Caco-2 (cell line): Measurements from ENCODE around the gene LIMA1. TPM values are rescaled to one million over a fixed set of nuclear protein-coding genes. Genes with fewer than 3 reads are reported as not detected.

Source experiments
- BruUV-seq: library from RNA; stranded (reverse); fragments of 400-500 nt; replicated peaks from 2 replicates; lab custom pipeline; 2021; lab: Mats Ljungman, UMichigan
- CTCF ChIA-PET: fragments of 300-600 bp; sonication (Branson Sonifier 250); formaldehyde crosslinking; loops from one replicate; lab custom pipeline; 2022; ENCODE audit warnings: antibody characterized with exemption; lab: Charles Lee
- POLR2A ChIA-PET: fragments of 300-600 bp; sonication (Branson Sonifier 250); formaldehyde crosslinking; loops from one replicate; lab custom pipeline; 2022; ENCODE audit warnings: antibody characterized with exemption; lab: Charles Lee
- DNase-seq, 2 experiments: peaks; one replicate each; pipeline versions ENCODE4 v3.0.0 to v3.0.0-alpha.2; 2020 to 2022
- H3K27me3 ChIP-seq: replicated peaks from 2 replicates; pipeline ENCODE4 v1.6.0; 2011; ENCODE audit warnings: low read length; ENCODE audit not compliant: control insufficient read depth, insufficient read depth
- H3K36me3 ChIP-seq: 2 replicates; pipeline ENCODE4 v1.5.1; 2011; ENCODE audit warnings: low read length; ENCODE audit not compliant: control insufficient read depth, insufficient read depth
- H3K4me1 ChIP-seq: fragments of 250-450 bp; sonication (Bioruptor Pico); 2 replicates; pipeline ENCODE4 v1.5.1; 2020; ENCODE audit warnings: mild to moderate bottlenecking
- H3K4me3 ChIP-seq: 2 replicates; pipeline ENCODE4 v1.5.1; 2011; ENCODE audit warnings: low read depth, mild to moderate bottlenecking, control low read depth, low read length
- H3K9me3 ChIP-seq: fragments of 250-450 bp; sonication (Bioruptor Pico); 2 replicates; pipeline ENCODE4 v1.5.1; 2020; ENCODE audit warnings: mild to moderate bottlenecking, moderate library complexity
- H3K27ac Mint-ChIP-seq: one replicate; pipeline ENCODE4 v1.8.0; 2022; ENCODE audit warnings: mixed read lengths; ENCODE audit not compliant: unreplicated experiment
- H3K27me3 Mint-ChIP-seq: one replicate; pipeline ENCODE4 v1.8.0; 2022; ENCODE audit warnings: mixed read lengths; ENCODE audit not compliant: insufficient read depth, unreplicated experiment
- H3K36me3 Mint-ChIP-seq: one replicate; pipeline ENCODE4 v1.8.0; 2022; ENCODE audit warnings: mild to moderate bottlenecking, mixed read lengths; ENCODE audit not compliant: insufficient read depth, unreplicated experiment
- H3K4me1 Mint-ChIP-seq: one replicate; pipeline ENCODE4 v1.8.0; 2022; ENCODE audit warnings: low read depth, mixed read lengths; ENCODE audit not compliant: unreplicated experiment
- H3K4me3 Mint-ChIP-seq: one replicate; pipeline ENCODE4 v1.8.0; 2022; ENCODE audit warnings: mild to moderate bottlenecking, moderate library complexity, mixed read lengths; ENCODE audit not compliant: unreplicated experiment
- H3K9me3 Mint-ChIP-seq: one replicate; pipeline ENCODE4 v1.8.0; 2022; ENCODE audit warnings: mixed read lengths; ENCODE audit not compliant: unreplicated experiment
- CTCF ChIP-seq, 2 experiments: fragments of 200-600 bp in 1 of 2; IDR thresholded peaks; 1 replicate in 1 of 2; 2 replicates in 1 of 2; pipeline versions ENCODE4 v1.5.1 to v1.8.0; 2011 to 2022; ENCODE audit warnings: antibody characterized with exemption in 1 of 2, control low read depth in 1 of 2, inconsistent platforms in 1 of 2, low read depth in 1 of 2, low read length in 1 of 2, mild to moderate bottlenecking in 1 of 2, moderate library complexity in 1 of 2; ENCODE audit not compliant: insufficient read depth in 1 of 2, severe bottlenecking in 1 of 2, unreplicated experiment in 1 of 2
- intact Hi-C: fragments of 100-400 bp; cut with micrococcal nuclease; formaldehyde crosslinking; loops from one replicate; pipeline ENCODE4 v1.10.0; 2022; ENCODE audit not compliant: unreplicated experiment
- total RNA-seq: library from RNA; stranded (reverse); gene quantifications from 2 replicates; pipeline ENCODE4 v1.2.3, GENCODE V29; 2022

Gene LIMA1
- total RNA-seq, 1 experiment from 2014 or later, result 50.3 TPM

DNA sequence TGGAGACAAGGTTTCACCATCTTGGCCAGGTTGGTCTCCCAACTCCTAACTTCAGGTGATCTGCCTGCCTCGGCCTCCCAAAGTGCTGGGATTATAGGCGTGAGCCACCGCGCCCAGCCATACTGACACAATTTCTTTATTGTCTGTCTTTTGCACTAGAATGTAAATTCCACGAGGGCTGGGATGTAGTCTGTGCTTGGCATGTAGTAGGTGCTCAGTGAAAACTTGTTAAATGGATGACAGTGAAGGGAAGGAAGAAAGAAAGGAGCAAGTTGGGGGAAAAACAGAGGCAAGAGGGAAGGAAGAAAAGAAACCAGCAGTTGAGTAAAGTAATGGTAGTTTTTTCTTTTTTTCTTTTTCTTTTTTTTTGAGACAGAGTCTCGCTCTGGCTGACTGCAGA is 53.1 kb downstream of the LIMA1 start:
- Mint-ChIP-seq H3K4me3 (no peak overlapping the region), H3K4me1 (peaks cover 5% of the 10 kb centered on the region), H3K27me3 (no peaks in the 10 kb centered on the region), H3K27ac (no peak overlapping the region), H3K36me3 (peaks cover 24% of the 10 kb centered on the region), H3K9me3 (no peaks in the 10 kb centered on the region)
- Histone ChIP-seq H3K27me3 (no peaks in the 10 kb centered on the region), H3K36me3 (no peaks in the 10 kb centered on the region; the same call in 1 of the 2 replicates), H3K9me3 (no peaks in the 10 kb centered on the region), H3K4me1 (peaks cover 6% of the 10 kb centered on the region; the same call in 1 of the 2 replicates), H3K4me3 (no peak overlapping the region)
- no peak for TF ChIP-seq CTCF (IDR thresholded peaks at IDR 0.05; ENCODE audit: insufficient read depth in 1 of 2, low read depth in 1 of 2, low read length in 1 of 2, severe bottlenecking in 1 of 2, unreplicated experiment in 1 of 2)
- BruUV-seq, result no TSS peak
- CTCF ChIA-PET, result no interaction called here
- POLR2A ChIA-PET, result no interaction called here
- no peak for DNase-seq
- intact Hi-C loops, result no loop called here

GRCh38 chr12:50224026-50224692 is 59.2 kb downstream of the LIMA1 start:
- H3K27me3 Mint-ChIP-seq, result no peaks in the 10 kb centered on the region

More at GRCh38 chr12:50224026-50224692, 59.2 kb downstream of the LIMA1 start:
- BruUV-seq, result no TSS peak
- ChIA-PET CTCF (interaction anchor here (0.7 to 1.2 kb wide), 3 partner anchors 23 to 259 kb away, joined by 3 to 5 read pairs (median 5); no protein-coding TSS in a partner anchor), POLR2A (interaction anchor here (0.6 to 0.7 kb wide), 2 partner anchors 113 to 308 kb away, joined by 3 to 5 read pairs; no protein-coding TSS in a partner anchor)
- intact Hi-C loops, result loop anchor here (1.0 kb wide), 1 partner anchor 22 kb away; no protein-coding TSS in a partner anchor
- H3K4me3 ChIP-seq, result no peak overlapping the region
- H3K9me3 Mint-ChIP-seq, result no peaks in the 10 kb centered on the region
- H3K4me3 Mint-ChIP-seq, result no peak overlapping the region
- no peaks in the 10 kb centered on the region for H3K9me3 ChIP-seq
- H3K36me3 Mint-ChIP-seq, result peaks cover 18% of the 10 kb centered on the region
- peaks cover 26% of the 10 kb centered on the region; the same call in 1 of the 2 replicates for H3K4me1 ChIP-seq
- TF ChIP-seq CTCF (IDR thresholded peaks at IDR 0.05; ENCODE audit: insufficient read depth in 1 of 2, low read depth in 1 of 2, low read length in 1 of 2, severe bottlenecking in 1 of 2, unreplicated experiment in 1 of 2), result no peak
- H3K36me3 ChIP-seq, result peaks cover 1% of the 10 kb centered on the region; the same call in 1 of the 2 replicates
- no peak overlapping the region for H3K27ac Mint-ChIP-seq
- no peaks in the 10 kb centered on the region for H3K4me1 Mint-ChIP-seq
- no peaks in the 10 kb centered on the region for H3K27me3 ChIP-seq
- DNase-seq, result no peak
